Neural cell (in vitro differentiated cells): ENCODE data around the gene RNF34.

ENCODE experiments used
- CTCF ChIP-seq: fragments of 450-650 bp; IDR thresholded peaks from 2 replicates; pipeline ENCODE4 v1.5.1; 2014; ENCODE audit warnings: antibody characterized with exemption, mild to moderate bottlenecking, moderate library complexity; ENCODE audit not compliant: poor library complexity, severe bottlenecking
- REST ChIP-seq: IDR thresholded peaks from 2 replicates; pipeline ENCODE4 v1.6.1; 2012; ENCODE audit warnings: borderline replicate concordance
- SMC3 ChIP-seq: fragments of 450-650 bp; conservative IDR thresholded peaks from 2 replicates; pipeline ENCODE4 v1.6.1; 2014; ENCODE audit warnings: antibody characterized with exemption, mild to moderate bottlenecking, moderate library complexity; ENCODE audit not compliant: poor library complexity

GRCh38 chr12:121468499-121468801, 68.5 kb downstream of the RNF34 start:
- TF ChIP-seq CTCF, result no peak
- TF ChIP-seq SMC3, result no peak
- TF ChIP-seq REST, result no peak
